ENCODE measurements around the gene ABCB8.
A peak's percentile ranks its signal among the peaks of the same experiment; 100 is the strongest.
"Not testable (repeated sequence)": the region's sequence is repeated elsewhere in the genome, so short reads cannot be mapped to it uniquely, and the experiment has no call there.

The ABCB8 gene

DNA sequence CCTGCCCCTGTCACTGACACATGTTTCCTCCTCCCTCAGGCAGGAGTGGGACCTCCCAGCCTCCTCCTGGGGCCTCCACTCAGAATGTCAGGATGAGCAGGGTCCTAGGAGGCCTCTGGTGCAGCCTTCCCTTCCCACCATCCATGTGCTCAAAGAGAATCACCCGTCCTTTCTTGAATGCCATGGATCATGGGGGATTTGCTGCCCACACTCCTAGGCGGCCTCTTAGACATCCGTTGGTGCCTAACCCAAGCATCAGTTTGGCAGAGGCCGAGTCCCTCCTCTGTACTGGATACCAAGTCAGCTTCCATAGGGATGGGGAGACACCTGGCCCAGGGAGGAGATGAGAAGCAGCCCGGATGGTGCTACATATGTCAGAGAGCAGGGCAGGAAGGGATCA lies 30.4 kb upstream of the ABCB8 start:
- DNase-seq (ENCODE audit: low read depth in 2 of 2): no peak

DNA sequence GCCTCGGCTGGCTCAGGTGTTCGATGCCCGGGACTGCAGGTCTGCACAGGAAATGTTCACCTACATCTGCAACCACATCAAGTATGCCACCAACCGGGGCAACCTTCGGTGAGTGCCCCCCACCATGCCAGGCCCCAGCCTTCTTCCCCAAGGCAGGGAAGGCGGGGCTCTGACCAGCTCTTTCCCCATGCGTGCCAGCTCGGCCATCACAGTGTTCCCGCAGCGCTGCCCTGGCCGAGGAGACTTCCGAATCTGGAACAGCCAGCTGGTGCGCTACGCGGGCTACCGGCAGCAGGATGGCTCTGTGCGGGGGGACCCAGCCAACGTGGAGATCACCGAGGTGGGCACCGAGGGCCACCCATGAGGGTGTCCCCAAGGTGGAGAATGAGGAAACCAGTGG lies 29.9 kb upstream of the ABCB8 start:
- DNase-seq (ENCODE audit: low read depth in 2 of 2): no peak

DNA sequence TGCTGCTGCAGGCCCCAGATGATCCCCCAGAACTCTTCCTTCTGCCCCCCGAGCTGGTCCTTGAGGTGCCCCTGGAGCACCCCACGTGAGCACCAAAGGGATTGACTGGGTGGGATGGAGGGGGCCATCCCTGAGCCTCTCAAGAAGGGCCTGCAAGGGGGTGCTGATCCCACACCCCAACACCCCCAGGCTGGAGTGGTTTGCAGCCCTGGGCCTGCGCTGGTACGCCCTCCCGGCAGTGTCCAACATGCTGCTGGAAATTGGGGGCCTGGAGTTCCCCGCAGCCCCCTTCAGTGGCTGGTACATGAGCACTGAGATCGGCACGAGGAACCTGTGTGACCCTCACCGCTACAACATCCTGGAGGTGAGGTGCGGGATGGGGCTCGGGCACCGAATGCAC lies 29.2 kb upstream of the ABCB8 start:
- DNase-seq (ENCODE audit: low read depth in 2 of 2): no peak

DNA sequence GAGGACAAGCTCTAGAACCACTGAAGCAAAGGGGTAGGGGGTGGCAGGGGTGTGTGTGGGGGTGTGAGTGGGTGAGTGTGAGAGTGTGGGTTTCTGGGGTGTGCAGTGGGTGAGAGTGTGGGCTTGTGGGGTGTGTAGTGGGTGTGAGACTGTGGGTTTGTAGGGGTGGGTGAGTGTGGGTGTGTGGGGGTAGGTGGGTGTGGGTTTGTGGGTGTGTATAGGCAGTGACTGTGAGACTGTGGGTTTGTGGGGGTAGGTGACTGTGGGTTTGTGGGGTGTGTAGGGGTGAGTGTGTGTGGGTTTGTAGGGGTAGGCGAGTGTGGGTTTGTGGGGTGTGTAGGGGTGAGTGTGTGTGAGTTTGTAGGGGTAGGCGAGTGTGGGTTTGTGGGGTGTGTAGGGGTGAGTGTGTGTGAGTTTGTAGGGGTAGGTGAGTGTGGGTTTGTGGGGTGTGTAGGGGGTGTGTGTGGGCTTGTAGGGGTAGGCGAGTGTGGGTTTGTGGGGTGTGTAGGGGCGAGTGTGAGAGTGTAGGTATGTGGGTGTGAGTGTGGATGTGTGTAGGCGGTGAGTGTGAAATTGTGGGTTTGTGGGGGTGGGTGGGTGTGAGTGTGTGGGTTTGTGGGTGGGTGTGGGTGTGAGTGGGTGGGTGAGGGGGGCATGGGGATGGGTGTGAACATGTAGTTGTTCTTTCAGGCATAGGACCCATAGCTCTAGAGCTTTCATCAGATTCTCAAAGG lies 28.6 kb upstream of the ABCB8 start:
- DNase-seq (ENCODE audit: low read depth in 2 of 2): no peak

DNA sequence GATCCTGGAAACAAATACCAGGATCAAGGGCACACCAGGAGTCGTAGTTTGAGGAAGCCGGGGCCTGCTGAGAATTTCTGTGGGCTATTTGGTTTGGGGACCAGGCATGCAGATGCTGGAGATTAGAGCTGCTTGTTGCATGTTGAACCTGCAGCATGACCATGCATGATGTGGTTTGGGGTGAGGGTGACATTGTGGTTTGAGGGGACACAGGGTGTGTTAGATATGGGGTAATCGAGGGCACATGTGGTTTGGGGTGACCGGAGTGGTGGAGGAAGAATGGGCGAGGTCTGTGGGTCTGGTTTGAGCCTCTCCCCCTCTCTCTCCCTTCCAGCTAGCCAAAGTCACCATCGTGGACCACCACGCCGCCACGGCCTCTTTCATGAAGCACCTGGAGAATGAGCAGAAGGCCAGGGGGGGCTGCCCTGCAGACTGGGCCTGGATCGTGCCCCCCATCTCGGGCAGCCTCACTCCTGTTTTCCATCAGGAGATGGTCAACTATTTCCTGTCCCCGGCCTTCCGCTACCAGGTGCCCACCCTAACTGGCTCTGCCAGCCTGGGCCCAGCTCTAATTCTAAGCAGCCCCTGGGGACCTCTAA lies 27.3 kb upstream of the ABCB8 start:
- no peak for DNase-seq (ENCODE audit: low read depth in 2 of 2)

DNA sequence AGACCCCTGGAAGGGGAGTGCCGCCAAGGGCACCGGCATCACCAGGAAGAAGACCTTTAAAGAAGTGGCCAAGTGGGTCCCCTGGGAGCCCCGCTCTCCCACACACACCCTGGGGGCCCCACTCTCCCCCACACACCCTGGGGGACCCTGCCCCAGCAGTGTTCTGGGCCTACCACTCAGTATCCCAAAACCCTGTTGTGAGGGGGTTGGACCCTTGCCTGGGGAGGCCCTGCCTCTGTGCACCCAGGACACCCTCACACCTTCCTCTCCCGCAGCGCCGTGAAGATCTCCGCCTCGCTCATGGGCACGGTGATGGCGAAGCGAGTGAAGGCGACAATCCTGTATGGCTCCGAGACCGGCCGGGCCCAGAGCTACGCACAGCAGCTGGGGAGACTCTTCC lies 26.7 kb upstream of the ABCB8 start:
- no peak for DNase-seq (ENCODE audit: low read depth in 2 of 2)

DNA sequence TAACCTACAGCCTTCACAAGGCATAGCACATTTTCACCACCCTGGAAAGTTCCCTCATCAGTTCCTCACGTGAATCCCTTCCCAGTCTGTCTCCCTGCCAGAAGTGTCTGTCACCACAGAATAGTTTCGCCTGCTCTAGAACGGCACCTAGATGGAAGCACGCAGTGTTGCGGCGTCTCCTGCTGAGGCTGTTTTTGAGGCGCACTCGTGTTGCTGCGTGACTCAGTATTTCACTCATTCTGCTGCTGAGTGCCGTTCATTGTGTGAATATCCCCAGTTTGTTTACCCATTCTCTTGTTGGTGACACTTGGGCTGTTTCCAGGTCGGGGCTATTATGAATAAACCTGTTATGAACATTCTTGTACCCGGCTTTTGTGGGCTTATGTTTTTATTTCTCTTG lies 24.7 kb upstream of the ABCB8 start:
- no peak for DNase-seq (ENCODE audit: low read depth in 2 of 2)

DNA sequence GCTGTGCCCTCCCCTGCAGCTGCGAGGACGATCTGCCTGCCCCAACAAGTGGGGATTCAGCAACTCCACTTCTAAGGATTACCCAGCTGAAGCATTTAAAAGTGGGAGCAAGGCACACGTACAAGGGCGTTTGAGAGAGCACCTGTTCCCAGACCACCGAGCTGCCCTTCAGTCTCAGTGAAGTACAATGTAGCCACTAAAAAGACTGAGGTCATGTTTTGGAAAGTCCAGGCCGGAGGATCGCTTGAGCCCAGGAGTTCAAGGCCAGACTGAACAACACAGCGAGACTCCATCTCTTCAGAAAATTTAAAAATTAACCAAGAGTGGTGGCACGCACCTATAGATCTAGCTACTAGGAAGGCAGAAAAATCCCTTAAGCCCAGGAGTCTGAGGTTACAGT lies 22.7 kb upstream of the ABCB8 start:
- DNase-seq (ENCODE audit: low read depth in 2 of 2): no peak

DNA sequence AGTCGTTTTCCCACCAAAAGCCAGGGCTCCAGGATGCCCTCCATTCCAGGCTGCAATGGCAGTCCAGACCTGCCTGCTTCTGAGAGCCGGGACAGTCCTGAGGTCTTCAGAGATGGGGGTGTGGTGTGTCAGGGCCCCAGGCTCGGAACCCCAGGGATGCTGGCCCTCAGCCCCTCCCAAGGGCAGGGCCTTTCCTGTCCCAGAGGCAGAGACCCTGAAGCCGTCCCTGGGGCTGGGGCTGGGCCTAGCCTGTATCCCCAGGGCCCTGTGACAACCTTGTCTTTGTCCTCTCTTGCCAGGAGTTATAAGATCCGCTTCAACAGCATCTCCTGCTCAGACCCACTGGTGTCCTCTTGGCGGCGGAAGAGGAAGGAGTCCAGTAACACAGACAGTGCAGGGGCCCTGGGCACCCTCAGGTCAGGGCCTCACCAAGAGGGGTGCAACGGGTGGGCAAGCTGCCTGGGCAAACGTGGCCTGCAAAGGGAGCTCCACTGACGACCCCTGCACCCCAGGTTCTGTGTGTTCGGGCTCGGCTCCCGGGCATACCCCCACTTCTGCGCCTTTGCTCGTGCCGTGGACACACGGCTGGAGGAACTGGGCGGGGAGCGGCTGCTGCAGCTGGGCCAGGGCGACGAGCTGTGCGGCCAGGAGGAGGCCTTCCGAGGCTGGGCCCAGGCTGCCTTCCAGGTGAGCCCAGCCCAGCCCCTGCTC lies 21.5 kb upstream of the ABCB8 start:
- DNase-seq (ENCODE audit: low read depth in 2 of 2): no peak

DNA sequence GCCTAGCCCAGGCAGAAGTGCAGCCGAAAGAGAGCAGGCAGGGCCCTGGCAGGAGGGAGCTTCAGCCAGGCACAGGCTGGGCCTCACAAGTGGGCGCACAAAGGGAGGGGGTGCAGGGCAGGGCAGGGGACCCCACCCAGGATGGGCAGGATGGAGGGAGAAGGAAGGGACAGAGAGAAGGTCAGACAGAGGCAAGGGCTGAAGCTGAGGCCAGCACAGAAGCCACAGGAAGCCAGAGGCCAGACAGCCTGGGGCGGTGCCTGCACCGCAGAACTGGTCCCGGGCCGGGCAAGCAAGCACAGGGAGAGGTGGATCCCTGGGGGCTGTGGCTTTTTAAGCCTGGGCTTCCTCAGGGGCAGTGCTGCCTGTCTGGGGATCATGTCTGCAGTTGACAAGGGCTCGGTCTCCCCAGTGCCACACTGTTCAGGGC lies 20.8 kb upstream of the ABCB8 start:
- DNase-seq (ENCODE audit: low read depth in 2 of 2): no peak

DNA sequence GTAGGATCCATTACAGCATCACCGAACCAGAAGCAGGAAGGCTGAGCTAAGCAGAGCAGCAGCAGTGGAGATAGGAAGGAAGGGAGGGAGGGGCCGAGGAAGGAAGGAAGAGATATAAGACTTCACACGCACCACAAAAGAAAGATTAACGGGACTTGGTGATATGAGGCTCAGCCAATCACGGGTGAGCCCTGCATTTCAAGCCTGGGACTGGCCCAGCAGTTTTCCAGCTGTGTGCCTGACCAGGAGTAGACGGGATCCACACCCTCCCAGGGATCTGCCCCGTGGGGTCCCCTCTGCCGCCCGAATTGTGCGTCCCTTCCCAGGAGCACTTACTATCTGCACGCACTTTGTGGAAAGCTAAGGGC lies 20.1 kb upstream of the ABCB8 start:
- no peak for DNase-seq (ENCODE audit: low read depth in 2 of 2)

DNA sequence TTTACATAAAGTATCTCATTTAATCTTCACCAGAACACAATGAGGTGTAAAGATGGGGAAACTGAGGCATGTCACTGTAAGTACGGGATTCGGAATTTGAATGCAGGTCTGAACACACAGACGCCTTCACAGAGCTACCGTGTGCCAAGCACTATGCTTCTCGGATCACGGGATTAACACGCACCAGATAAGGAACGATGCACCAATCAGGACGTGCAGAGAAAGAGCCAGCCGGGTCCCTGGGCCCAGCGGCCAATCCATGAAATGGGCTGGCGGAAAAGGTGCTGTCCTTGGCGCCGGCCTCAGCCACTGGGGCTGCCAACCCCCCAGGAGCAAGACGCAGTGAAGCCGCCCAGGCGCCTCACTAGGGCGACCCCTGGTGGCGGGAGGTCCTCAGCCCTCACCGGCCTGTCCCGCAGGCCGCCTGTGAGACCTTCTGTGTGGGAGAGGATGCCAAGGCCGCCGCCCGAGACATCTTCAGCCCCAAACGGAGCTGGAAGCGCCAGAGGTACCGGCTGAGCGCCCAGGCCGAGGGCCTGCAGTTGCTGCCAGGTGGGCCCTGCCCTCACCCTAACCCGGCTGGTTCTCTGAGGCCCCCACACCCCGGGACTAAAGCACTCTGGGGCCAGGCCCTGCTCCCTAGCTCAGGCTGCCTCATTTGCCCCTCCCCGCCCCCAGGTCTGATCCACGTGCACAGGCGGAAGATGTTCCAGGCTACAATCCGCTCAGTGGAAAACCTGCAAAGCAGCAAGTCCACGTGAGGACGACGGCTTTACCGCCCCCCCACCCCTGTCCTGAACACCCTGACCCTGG lies 19.5 kb upstream of the ABCB8 start:
- DNase-seq (ENCODE audit: low read depth in 2 of 2): peak; percentile 47 to 51

DNA sequence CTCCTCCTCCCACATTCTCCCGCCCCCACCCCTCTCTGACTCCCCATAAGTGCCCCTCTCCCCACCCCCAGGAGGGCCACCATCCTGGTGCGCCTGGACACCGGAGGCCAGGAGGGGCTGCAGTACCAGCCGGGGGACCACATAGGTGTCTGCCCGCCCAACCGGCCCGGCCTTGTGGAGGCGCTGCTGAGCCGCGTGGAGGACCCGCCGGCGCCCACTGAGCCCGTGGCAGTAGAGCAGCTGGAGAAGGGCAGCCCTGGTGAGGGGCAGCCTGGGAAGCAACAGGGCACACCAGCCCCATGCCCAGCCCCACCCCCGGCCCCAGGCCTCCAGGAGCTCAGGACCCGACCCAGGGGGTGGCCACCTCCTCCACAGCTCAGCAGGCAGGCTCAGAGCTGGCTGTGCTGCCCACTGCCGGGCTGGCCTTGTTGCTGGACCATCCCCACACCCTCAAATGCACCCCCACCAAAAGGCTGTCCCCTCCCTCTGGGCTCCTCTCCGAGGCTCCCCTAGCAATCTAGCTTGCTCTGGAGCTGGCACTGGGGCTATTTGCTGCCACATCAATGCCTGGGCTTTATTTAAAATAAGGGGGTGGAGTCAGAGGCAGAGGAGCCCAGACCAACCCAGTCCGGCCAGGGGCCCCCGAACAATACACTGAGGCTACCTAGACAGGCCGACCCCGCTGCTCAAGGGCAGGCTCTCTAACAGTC lies 18.8 kb upstream of the ABCB8 start:
- DNase-seq (ENCODE audit: low read depth in 2 of 2): no peak

DNA sequence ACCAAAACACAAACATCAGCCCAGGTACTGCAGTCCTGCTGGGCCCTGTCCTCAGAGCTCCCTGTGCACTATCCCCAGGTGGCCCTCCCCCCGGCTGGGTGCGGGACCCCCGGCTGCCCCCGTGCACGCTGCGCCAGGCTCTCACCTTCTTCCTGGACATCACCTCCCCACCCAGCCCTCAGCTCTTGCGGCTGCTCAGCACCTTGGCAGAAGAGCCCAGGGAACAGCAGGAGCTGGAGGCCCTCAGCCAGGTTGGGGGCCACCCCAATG lies 18.3 kb upstream of the ABCB8 start:
- no peak for DNase-seq (ENCODE audit: low read depth in 2 of 2)

DNA sequence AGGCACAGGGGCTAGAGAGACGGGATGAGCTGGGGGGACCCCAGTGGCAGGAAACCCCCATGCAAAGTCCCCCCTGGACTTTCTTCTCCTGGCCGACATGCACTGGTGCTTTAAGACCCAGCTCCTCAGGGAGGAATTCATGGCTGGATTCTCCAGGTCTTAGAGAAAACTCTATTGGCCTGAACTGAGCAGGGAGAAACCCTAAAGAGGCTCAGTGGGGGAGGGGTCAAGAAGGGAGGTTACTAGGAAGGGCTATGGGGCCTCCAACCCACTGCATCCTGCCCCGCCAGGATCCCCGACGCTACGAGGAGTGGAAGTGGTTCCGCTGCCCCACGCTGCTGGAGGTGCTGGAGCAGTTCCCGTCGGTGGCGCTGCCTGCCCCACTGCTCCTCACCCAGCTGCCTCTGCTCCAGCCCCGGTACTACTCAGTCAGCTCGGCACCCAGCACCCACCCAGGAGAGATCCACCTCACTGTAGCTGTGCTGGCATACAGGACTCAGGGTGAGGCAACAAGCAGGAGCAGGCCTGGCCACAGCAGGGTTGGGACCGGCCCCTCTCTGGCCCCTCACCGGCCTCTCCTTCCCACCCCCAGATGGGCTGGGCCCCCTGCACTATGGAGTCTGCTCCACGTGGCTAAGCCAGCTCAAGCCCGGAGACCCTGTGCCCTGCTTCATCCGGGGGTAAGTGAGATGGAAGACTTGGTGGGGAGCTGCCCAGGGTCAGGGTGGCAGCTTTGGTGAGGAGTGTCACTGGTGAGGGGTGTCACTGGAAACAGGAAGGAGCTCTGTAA lies 17.7 kb upstream of the ABCB8 start:
- DNase-seq (ENCODE audit: low read depth in 2 of 2): no peak

DNA sequence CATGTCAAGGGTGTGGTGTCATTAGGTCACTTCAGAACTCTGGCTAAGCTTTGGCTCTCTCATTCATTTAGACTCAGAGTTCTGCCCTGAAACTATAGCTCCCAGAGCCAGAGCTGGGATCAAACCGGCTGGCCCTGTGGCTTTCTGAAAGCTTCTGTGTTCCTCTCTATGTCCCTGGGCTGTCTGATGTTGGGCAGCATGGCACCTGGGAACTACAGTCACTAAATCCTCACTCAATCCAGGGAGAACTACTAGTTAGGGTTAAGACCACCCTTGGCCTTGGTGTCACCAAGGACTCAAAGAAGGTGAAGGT lies 17.2 kb upstream of the ABCB8 start:
- no peak for DNase-seq (ENCODE audit: low read depth in 2 of 2)

DNA sequence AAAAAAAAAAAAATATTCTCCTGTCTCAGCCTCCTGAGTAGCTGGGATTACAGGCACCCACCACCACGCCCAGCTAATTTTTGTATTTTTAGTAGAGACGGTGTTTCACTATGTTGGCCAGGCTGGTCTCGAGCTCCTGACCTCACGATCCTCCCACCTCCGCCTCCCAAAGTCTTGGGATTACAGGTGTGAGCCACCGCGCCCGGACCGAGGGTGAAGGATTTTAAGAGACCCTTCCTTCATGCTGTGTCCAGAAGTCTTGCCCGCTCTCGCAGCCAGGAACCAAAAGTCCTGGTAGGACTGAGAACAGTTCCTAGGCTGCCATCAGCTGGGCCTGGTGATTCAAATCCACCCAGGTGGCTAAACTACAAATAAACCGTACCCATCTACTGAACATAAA lies 16.6 kb upstream of the ABCB8 start:
- DNase-seq (ENCODE audit: low read depth in 2 of 2): not testable (repeated sequence)

DNA sequence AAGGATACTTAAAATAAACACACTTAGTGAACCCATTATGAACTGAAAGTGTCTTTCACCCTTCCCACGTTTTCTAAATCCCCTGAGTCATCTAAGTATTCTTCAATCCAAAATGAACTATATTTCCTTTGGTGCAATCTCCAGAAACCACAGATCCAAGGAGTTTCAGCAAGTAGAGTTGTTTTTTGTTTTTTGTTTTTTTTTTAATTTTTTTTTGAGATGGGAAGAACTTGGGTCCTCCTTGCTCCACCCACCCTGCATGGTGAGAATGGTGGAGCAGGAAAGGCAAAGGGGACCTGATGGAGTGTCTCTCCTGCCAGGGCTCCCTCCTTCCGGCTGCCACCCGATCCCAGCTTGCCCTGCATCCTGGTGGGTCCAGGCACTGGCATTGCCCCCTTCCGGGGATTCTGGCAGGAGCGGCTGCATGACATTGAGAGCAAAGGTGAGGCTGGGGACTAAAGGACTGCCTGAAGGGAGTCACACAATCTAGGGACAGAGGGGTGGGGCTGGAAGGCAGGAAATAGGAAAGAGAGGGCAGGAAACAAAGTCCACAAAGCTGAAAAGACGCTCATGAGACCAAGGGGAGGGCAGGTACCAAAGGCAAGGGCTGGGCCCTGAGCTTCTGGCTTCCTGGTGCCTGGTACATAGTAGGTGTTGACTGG lies 16.1 kb upstream of the ABCB8 start:
- no peak for DNase-seq (ENCODE audit: low read depth in 2 of 2)

DNA sequence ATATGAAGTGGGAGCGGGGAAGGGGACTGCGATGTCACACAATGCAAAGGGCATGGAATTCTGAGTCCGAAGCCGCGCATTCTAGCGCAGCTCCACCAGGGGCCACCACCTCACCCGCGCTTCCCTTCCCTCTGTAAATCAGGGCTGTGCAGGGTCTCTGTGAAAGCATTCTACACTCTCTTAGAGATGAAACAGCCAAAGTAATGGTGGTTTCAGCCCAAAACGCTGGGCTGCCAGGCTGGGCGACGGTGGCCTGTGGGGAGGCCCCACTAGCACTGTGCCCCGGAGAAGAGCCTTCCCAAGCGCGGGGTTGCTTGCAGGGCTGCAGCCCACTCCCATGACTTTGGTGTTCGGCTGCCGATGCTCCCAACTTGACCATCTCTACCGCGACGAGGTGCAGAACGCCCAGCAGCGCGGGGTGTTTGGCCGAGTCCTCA lies 15.3 kb upstream of the ABCB8 start:
- no peak for DNase-seq (ENCODE audit: low read depth in 2 of 2)

DNA sequence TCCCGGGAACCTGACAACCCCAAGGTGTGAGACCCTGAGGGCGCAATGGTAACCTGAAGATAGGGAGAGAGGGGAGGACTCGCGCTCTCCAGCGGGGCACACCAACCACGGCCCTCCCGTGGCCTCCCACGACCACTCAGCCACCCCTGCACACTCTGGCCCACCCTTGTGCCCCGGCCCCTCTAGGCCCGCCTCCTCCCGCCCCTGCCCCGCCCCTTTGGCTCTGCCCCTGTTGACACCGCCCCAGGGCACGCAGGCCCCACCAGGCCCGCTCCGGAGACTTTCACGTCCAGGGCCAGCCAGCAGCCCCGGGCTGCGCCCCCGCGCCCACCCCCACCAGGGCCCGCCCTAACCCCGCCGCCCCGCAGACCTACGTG lies 14.9 kb upstream of the ABCB8 start:
- no peak for DNase-seq (ENCODE audit: low read depth in 2 of 2)

All from activated CD8-positive, alpha-beta memory T cell treated with anti-CD3 and anti-CD28 coated beads for 4 hours (primary cell).